Hepatocyte (in vitro differentiated cells): ENCODE data around the gene SELE.

ENCODE experiments used
- CTCF ChIP-seq: fragments of 200-600 bp; sonication (generic); IDR thresholded peaks from 2 replicates; pipeline ENCODE4 v1.5.1; 2016; ENCODE audit warnings: antibody characterized with exemption, mild to moderate bottlenecking; ENCODE audit not compliant: poor library complexity
- EZH2 ChIP-seq: fragments of 200-600 bp; sonication (generic); IDR thresholded peaks from 2 replicates; pipeline ENCODE4 v1.6.1; 2016; ENCODE audit warnings: antibody characterized with exemption, mild to moderate bottlenecking, borderline replicate concordance
- EZH2phosphoT487 ChIP-seq: fragments of 200-600 bp; sonication (generic); IDR thresholded peaks from one replicate; pipeline ENCODE4 v1.6.1; 2018; ENCODE audit warnings: antibody characterized with exemption, mild to moderate bottlenecking, low read depth, moderate library complexity; ENCODE audit not compliant: unreplicated experiment, severe bottlenecking

- TF ChIP-seq CTCF = no peak
- no peak for TF ChIP-seq EZH2phosphoT487
- TF ChIP-seq EZH2 = no peak
Measured at GRCh38 chr1:169733924-169734323, at the start of gene SELE.
